Measurements from ENCODE around the gene LPIN1. TPM values are rescaled to one million over a fixed set of nuclear protein-coding genes. Genes with fewer than 3 reads are reported as not detected.

The LPIN1 gene
- total and polyA plus RNA-seq, 2 of the 13 experiments (the other 11 are each of a cell fraction or from before 2014, with no cell fraction given) = 9.7 to 19.4 TPM

DNA sequence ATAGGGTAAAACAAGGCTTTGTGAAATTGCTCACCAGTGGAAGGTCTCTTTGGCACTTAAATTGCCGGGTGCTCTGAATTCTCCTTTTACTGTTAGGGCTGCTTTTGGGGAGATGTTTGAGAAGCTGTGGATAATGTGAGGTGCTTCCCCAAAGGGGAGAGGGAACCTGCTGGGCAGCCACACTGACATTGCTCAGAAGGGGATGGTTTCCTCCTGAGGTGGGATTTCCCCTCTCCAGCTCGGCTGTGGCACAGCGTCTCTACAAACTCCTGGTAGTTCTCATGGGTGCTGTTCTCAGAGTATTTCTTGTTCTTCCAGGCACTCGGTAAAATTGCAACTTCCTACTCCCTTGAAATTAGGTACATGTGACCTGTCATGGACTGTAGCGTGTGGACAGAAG lies 124.2 kb downstream of the LPIN1 start:
- H3K79me2 ChIP-seq (ENCODE audit: insufficient read depth, low read length) = no peaks in the 10 kb centered on the region
- H3K9ac ChIP-seq (ENCODE audit: insufficient read depth, low read depth, low read length) = no peak overlapping the region
- H3K27me3 ChIP-seq (ENCODE audit: control insufficient read depth in 1 of 2, insufficient read depth in 2 of 2, low read length in 2 of 2) = peaks cover 0 to 5% of the 10 kb centered on the region in 2 experiments; a peak in 2 of 5 replicates
- no peak overlapping the region for H3K4me3 ChIP-seq (replicated peaks in 1 of 3; ENCODE audit: insufficient read depth in 1 of 3, low read depth in 2 of 3, low read length in 3 of 3)
- H3K9me3 ChIP-seq (ENCODE audit: low read length) = no peaks in the 10 kb centered on the region
- POLR2A ChIA-PET = no interaction called here
- intact Hi-C loops (cut with micrococcal nuclease; ENCODE audit: unreplicated experiment) (no loop called here), in situ Hi-C loops (cut with HindIII; ENCODE audit: extremely low pct_ligation_motif_present, low pct_unique_long_range_greater_than_20kb) (no loop called here)
- no peak overlapping the region for H3K4me2 ChIP-seq (ENCODE audit: low read depth, low read length)
- H3K4me1 ChIP-seq (ENCODE audit: insufficient read depth, low read length) = peaks cover 15% of the 10 kb centered on the region
- no peak for DNase-seq (ENCODE audit: low spot score)
- H3K27ac ChIP-seq (ENCODE audit: extremely low read length, insufficient read depth, low read length) = no peak overlapping the region
- no peak for FAIRE-seq
- CTCF ChIA-PET (ENCODE audit: low intra/inter-chr PET ratio, low total read pairs) = no interaction called here
- BruUV-seq (replicated peaks) = no TSS peak
- H3K36me3 ChIP-seq (replicated peaks in 1 of 2; ENCODE audit: control insufficient read depth in 1 of 2, insufficient read depth in 2 of 2, low read length in 2 of 2) = no peaks in the 10 kb centered on the region
- WGBS (ENCODE audit: low lambda C conversion rate) = 38% methylated on average over 5 of the region's 5 CpGs
- H4K20me1 ChIP-seq (ENCODE audit: insufficient read depth, low read length) = no peaks in the 10 kb centered on the region
- H2AFZ ChIP-seq (ENCODE audit: low read length) = no peak overlapping the region
- no peak for ATAC-seq
- no peak for TF ChIP-seq ZNF274 (CRISPR knock-in tag; IDR thresholded peaks at IDR 0.05)
- no peak for TF ChIP-seq ELF3 (CRISPR knock-in tag; IDR thresholded peaks at IDR 0.05)
- no peak for TF ChIP-seq ZBTB3 (CRISPR knock-in tag; IDR thresholded peaks at IDR 0.05; ENCODE audit: borderline replicate concordance, low read depth)
- TF ChIP-seq GABPB1 (CRISPR knock-in tag; IDR thresholded peaks at IDR 0.05) = no peak
- TF ChIP-seq CCAR2 (optimal IDR thresholded peaks at IDR 0.05; ENCODE audit: low read depth, low read length) = no peak
- TF ChIP-seq EP300 (IDR thresholded peaks at IDR 0.05; ENCODE audit: low read depth in 2 of 2, low read length in 2 of 2) = no peak
- TF ChIP-seq EP300 (CRISPR knock-in tag; IDR thresholded peaks at IDR 0.05; ENCODE audit: borderline replicate concordance) = no peak
- TF ChIP-seq, protein P1, sequence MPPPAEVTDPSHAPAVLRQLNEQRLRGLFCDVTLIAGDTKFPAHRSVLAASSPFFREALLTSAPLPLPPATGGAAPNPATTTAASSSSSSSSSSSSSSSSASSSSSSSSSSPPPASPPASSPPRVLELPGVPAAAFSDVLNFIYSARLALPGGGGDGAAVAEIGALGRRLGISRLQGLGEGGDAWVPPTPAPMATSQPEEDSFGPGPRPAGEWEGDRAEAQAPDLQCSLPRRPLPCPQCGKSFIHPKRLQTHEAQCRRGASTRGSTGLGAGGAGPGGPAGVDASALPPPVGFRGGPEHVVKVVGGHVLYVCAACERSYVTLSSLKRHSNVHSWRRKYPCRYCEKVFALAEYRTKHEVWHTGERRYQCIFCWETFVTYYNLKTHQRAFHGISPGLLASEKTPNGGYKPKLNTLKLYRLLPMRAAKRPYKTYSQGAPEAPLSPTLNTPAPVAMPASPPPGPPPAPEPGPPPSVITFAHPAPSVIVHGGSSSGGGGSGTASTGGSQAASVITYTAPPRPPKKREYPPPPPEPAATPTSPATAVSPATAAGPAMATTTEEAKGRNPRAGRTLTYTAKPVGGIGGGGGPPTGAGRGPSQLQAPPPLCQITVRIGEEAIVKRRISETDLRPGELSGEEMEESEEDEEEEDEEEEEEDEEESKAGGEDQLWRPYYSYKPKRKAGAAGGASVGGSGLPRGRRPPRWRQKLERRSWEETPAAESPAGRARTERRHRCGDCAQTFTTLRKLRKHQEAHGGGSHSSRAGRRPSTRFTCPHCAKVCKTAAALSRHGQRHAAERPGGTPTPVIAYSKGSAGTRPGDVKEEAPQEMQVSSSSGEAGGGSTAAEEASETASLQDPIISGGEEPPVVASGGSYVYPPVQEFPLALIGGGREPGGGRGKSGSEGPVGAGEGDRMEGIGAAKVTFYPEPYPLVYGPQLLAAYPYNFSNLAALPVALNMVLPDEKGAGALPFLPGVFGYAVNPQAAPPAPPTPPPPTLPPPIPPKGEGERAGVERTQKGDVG (CRISPR knock-in tag; IDR thresholded peaks at IDR 0.05; ENCODE audit: borderline replicate concordance) = no peak
- TF ChIP-seq PHF5A (CRISPR knock-in tag; IDR thresholded peaks at IDR 0.05; ENCODE audit: low read depth, unreplicated experiment) = no peak
- no peak for TF ChIP-seq NFKB2 (CRISPR knock-in tag; IDR thresholded peaks at IDR 0.05; ENCODE audit: borderline replicate concordance)
- no peak for TF ChIP-seq PHF21A (CRISPR knock-in tag; IDR thresholded peaks at IDR 0.05)
- no peak for TF ChIP-seq CBX1 (IDR thresholded peaks at IDR 0.05; ENCODE audit: low read depth)
- TF ChIP-seq, protein P2, sequence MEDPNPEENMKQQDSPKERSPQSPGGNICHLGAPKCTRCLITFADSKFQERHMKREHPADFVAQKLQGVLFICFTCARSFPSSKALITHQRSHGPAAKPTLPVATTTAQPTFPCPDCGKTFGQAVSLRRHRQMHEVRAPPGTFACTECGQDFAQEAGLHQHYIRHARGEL (CRISPR knock-in tag; IDR thresholded peaks at IDR 0.05) = no peak
- no peak for TF ChIP-seq IKZF1 (IDR thresholded peaks at IDR 0.05)
- no peak for TF ChIP-seq MEIS1 (CRISPR knock-in tag; IDR thresholded peaks at IDR 0.05; ENCODE audit: borderline replicate concordance)
- no peak for TF ChIP-seq ZNF775 (CRISPR knock-in tag; IDR thresholded peaks at IDR 0.05; ENCODE audit: borderline replicate concordance)
- no peak for TF ChIP-seq ZNF737 (CRISPR knock-in tag; IDR thresholded peaks at IDR 0.05; ENCODE audit: borderline replicate concordance)
- TF ChIP-seq, protein P3, sequence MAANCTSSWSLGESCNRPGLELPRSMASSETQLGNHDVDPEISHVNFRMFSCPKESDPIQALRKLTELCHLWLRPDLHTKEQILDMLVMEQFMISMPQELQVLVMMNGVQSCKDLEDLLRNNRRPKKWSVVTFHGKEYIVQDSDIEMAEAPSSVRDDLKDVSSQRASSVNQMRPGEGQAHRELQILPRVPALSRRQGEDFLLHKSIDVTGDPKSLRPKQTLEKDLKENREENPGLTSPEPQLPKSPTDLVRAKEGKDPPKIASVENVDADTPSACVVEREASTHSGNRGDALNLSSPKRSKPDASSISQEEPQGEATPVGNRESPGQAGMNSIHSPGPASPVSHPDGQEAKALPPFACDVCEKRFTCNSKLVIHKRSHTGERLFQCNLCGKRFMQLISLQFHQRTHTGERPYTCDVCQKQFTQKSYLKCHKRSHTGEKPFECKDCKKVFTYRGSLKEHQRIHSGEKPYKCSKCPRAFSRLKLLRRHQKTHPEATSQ (CRISPR knock-in tag; IDR thresholded peaks at IDR 0.05; ENCODE audit: borderline replicate concordance) = no peak
- TF ChIP-seq ZNF234 (CRISPR knock-in tag; conservative IDR thresholded peaks at IDR 0.05) = no peak
